Smooth muscle cell (in vitro differentiated cells): ENCODE results near the gene ITPK1. TPM values are rescaled to one million over a fixed set of nuclear protein-coding genes. Genes with fewer than 3 reads are reported as not detected.

Source experiments
- DNase-seq: peaks from one replicate; lab custom pipeline; 2025; ENCODE audit not compliant: unreplicated experiment; lab: John Stamatoyannopoulos, UW
- H2AFZ ChIP-seq: fragments of 200-600 bp; sonication (generic); 2 replicates; pipeline ENCODE4 v1.6.0; 2016; ENCODE audit warnings: antibody characterized with exemption, low read depth, mild to moderate bottlenecking
- H3F3A ChIP-seq: fragments of 200-600 bp; sonication (generic); 2 replicates; pipeline ENCODE4 v1.6.0; 2017; ENCODE audit warnings: antibody characterized with exemption, low read depth
- H3K27ac ChIP-seq: fragments of 200-600 bp; sonication (generic); 2 replicates; pipeline ENCODE4 v1.5.1; 2016; ENCODE audit warnings: low read depth, mild to moderate bottlenecking
- H3K27me3 ChIP-seq: fragments of 200-600 bp; sonication (generic); 2 replicates; pipeline ENCODE4 v1.6.1; 2016; ENCODE audit warnings: low read depth, mild to moderate bottlenecking
- H3K36me3 ChIP-seq: fragments of 200-600 bp; sonication (generic); 2 replicates; pipeline ENCODE4 v1.5.1; 2016; ENCODE audit warnings: low read depth
- H3K4me1 ChIP-seq: fragments of 200-600 bp; sonication (generic); 2 replicates; pipeline ENCODE4 v1.5.1; 2016; ENCODE audit warnings: low read depth
- H3K4me2 ChIP-seq: fragments of 200-600 bp; sonication (generic); 2 replicates; pipeline ENCODE4 v1.6.0; 2016; ENCODE audit warnings: mild to moderate bottlenecking
- H3K4me3 ChIP-seq: fragments of 200-600 bp; sonication (generic); 2 replicates; pipeline ENCODE4 v1.5.1; 2016; ENCODE audit warnings: mild to moderate bottlenecking
- H3K79me2 ChIP-seq: fragments of 200-600 bp; sonication (generic); 2 replicates; pipeline ENCODE4 v1.6.0; 2016; ENCODE audit warnings: low read depth, mild to moderate bottlenecking
- H3K9ac ChIP-seq: fragments of 200-600 bp; sonication (generic); 2 replicates; pipeline ENCODE4 v1.6.0; 2016; ENCODE audit warnings: low read depth
- H3K9me3 ChIP-seq: fragments of 200-600 bp; sonication (generic); replicated peaks from 2 replicates; pipeline ENCODE4 v1.5.1; 2016; ENCODE audit warnings: low read depth
- H4K20me1 ChIP-seq: fragments of 200-600 bp; sonication (generic); 2 replicates; pipeline ENCODE4 v1.6.0; 2016; ENCODE audit warnings: low read depth
- WGBS: methylation state at CpG from one replicate; pipeline ENCODE4 v1.1.7; 2016; ENCODE audit warnings: low lambda C conversion rate; 5-methylcytosine and 5-hydroxymethylcytosine counted together
- polyA plus RNA-seq: library from polyadenylated mRNA; unstranded; fragments of >200 nt; fragmentation: Nextera tagmentation; extraction: Ambion mirVana; gene quantifications from 2 replicates; pipeline ENCODE4 v1.2.1, GENCODE V29; 2016
- total RNA-seq: library from RNA; depleted of rRNA; stranded (reverse); fragments of >200 nt; gene quantifications from 2 replicates; pipeline ENCODE4 v1.2.3, GENCODE V29; 2014
- TF ChIP-seq, protein P1 (sequence below): fragments of 200-600 bp; sonication (generic); IDR thresholded peaks from 2 replicates; pipeline ENCODE4 v1.5.1; 2017; ENCODE audit warnings: borderline replicate concordance, mild to moderate bottlenecking, antibody characterized with exemption; ENCODE audit not compliant: insufficient read depth, poor library complexity, severe bottlenecking

Gene ITPK1
- total and polyA plus RNA-seq, 2 experiments from 2014 or later, result 9.2 to 14.2 TPM

DNA sequence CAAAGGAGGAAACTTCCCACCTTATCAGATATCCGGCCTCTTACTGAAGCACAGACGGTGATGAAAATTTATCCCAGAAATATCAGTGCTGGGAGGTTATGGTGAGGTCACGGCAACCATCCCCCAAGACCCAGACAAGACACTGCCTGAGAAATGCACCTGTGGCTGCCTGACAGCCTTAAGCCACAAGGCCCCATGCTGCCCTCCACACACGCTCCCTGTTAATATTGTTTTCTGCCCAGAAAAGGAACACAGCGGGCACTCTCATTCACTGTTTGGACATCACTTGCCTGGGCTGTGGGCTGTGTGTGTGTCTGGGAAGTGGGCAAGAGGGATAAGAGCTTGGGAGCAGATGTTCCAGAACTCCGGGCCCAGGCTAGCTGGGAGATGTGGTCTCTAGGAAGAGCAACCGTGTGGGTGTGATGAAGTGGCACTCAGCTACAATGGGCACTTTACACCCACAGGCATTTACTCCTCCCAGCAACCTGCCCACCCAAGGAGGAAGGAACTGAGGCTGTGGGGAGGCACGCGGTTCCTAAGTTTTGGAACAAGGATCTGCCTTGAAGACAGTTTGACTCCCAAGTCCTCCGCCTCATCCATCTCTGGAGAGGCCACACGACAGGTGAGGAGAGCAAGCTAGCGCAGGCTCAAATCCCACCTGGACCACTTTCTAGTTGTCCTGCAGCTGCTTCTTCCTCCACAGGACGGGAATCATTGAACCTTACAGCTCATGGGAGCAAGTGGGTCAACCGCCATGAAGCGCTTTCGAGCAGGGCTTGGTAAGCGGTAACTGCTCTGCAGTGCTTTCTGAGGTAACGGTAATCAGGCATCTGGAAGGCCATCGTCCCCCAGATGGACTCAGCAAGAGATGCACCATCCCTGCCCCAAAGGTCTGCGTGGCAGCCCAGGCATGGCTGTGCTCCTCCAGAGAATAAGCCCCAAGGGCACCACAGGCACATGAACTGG is 101.4 kb downstream of the ITPK1 start:
- Histone ChIP-seq H2AFZ (no peak overlapping the region), H3K79me2 (no peaks in the 10 kb centered on the region), H4K20me1 (peaks cover 13% of the 10 kb centered on the region), H3K9ac (no peak overlapping the region), H3K4me1 (peaks cover 8% of the 10 kb centered on the region), H3K4me2 (no peak overlapping the region), H3K9me3 (no peaks in the 10 kb centered on the region), H3K36me3 (no peaks in the 10 kb centered on the region), H3K27ac (no peak overlapping the region), H3F3A (no peaks in the 10 kb centered on the region), H3K4me3 (no peak overlapping the region), H3K27me3 (no peaks in the 10 kb centered on the region)
- TF ChIP-seq, protein P1, sequence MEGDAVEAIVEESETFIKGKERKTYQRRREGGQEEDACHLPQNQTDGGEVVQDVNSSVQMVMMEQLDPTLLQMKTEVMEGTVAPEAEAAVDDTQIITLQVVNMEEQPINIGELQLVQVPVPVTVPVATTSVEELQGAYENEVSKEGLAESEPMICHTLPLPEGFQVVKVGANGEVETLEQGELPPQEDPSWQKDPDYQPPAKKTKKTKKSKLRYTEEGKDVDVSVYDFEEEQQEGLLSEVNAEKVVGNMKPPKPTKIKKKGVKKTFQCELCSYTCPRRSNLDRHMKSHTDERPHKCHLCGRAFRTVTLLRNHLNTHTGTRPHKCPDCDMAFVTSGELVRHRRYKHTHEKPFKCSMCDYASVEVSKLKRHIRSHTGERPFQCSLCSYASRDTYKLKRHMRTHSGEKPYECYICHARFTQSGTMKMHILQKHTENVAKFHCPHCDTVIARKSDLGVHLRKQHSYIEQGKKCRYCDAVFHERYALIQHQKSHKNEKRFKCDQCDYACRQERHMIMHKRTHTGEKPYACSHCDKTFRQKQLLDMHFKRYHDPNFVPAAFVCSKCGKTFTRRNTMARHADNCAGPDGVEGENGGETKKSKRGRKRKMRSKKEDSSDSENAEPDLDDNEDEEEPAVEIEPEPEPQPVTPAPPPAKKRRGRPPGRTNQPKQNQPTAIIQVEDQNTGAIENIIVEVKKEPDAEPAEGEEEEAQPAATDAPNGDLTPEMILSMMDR, result no peak
- no peak for DNase-seq
- WGBS, result 93% methylated on average over 20 of the region's 20 CpGs

GRCh38 chr14:93012951-93013719 is 102.6 kb downstream of the ITPK1 start:
- Histone ChIP-seq H4K20me1 (peaks cover 14% of the 10 kb centered on the region), H3K36me3 (no peaks in the 10 kb centered on the region), H3K27ac (no peak overlapping the region), H3K4me1 (peaks cover 11% of the 10 kb centered on the region), H3K9ac (no peak overlapping the region), H3K4me3 (no peak overlapping the region), H3F3A (no peaks in the 10 kb centered on the region), H3K4me2 (peak overlapping the region; percentile 36), H3K27me3 (no peaks in the 10 kb centered on the region), H3K79me2 (no peaks in the 10 kb centered on the region), H2AFZ (no peak overlapping the region), H3K9me3 (no peaks in the 10 kb centered on the region)
- no peak for DNase-seq
- WGBS, result 81% methylated on average over 9 of the region's 10 CpGs
- TF ChIP-seq, protein P1, result no peak

GRCh38 chr14:93012506-93012905 is 103.2 kb downstream of the ITPK1 start:
- H3K79me2 ChIP-seq, result no peaks in the 10 kb centered on the region
- H3K27ac ChIP-seq, result no peak overlapping the region
- no peak overlapping the region for H3K4me3 ChIP-seq
- WGBS, result 96% methylated on average over 7 of the region's 7 CpGs
- no peaks in the 10 kb centered on the region for H3K27me3 ChIP-seq
- no peak overlapping the region for H3K9ac ChIP-seq
- H3K4me1 ChIP-seq, result peaks cover 12% of the 10 kb centered on the region
- H3F3A ChIP-seq, result no peaks in the 10 kb centered on the region
- H2AFZ ChIP-seq, result no peak overlapping the region
- no peaks in the 10 kb centered on the region for H3K36me3 ChIP-seq
- H3K4me2 ChIP-seq, result no peak overlapping the region
- H4K20me1 ChIP-seq, result peaks cover 20% of the 10 kb centered on the region
- DNase-seq, result no peak
- TF ChIP-seq, protein P1, result no peak
- H3K9me3 ChIP-seq, result no peaks in the 10 kb centered on the region
